PFSK-1 (cell line): ENCODE results near the gene COL6A2.

Experiments
- POLR2AphosphoS5 ChIP-seq: IDR thresholded peaks from 2 replicates; pipeline ENCODE4 v1.6.1; 2012; ENCODE audit warnings: low read depth, mild to moderate bottlenecking, control low read depth, low read length, moderate library complexity
- REST ChIP-seq, 2 experiments: IDR thresholded peaks; 2 replicates each; pipeline versions ENCODE4 v1.6.1 to v1.8.0; 2011 to 2012; ENCODE audit warnings: low read depth in 2 of 2, low read length in 2 of 2, control low read depth in 1 of 2, inconsistent platforms in 1 of 2, mild to moderate bottlenecking in 1 of 2, moderate library complexity in 1 of 2; ENCODE audit not compliant: insufficient read depth in 1 of 2
- TAF1 ChIP-seq: IDR thresholded peaks from 2 replicates; pipeline ENCODE4 v1.6.1; 2012; ENCODE audit warnings: low read length, control low read depth, borderline replicate concordance; ENCODE audit not compliant: insufficient read depth

- TF ChIP-seq POLR2AphosphoS5 (no peak), TAF1 (no peak), REST (IDR thresholded peaks at IDR 0.05; ENCODE audit: insufficient read depth in 1 of 2, low read depth in 2 of 2, low read length in 2 of 2) (no peak)
Observed at GRCh38 chr21:46173573-46173972, 75.7 kb downstream of the COL6A2 start.
